ENCODE results near the gene SPRR1B.

GRCh38 chr1:153058826-153059784 is 28.1 kb downstream of the SPRR1B start:
- TF ChIP-seq, protein P1, sequence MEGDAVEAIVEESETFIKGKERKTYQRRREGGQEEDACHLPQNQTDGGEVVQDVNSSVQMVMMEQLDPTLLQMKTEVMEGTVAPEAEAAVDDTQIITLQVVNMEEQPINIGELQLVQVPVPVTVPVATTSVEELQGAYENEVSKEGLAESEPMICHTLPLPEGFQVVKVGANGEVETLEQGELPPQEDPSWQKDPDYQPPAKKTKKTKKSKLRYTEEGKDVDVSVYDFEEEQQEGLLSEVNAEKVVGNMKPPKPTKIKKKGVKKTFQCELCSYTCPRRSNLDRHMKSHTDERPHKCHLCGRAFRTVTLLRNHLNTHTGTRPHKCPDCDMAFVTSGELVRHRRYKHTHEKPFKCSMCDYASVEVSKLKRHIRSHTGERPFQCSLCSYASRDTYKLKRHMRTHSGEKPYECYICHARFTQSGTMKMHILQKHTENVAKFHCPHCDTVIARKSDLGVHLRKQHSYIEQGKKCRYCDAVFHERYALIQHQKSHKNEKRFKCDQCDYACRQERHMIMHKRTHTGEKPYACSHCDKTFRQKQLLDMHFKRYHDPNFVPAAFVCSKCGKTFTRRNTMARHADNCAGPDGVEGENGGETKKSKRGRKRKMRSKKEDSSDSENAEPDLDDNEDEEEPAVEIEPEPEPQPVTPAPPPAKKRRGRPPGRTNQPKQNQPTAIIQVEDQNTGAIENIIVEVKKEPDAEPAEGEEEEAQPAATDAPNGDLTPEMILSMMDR (conservative IDR thresholded peaks at IDR 0.05), result no peak
- no peak for TF ChIP-seq ZFX (IDR thresholded peaks at IDR 0.05)

Measured in C4-2B (cell line).